Measurements from ENCODE around the gene SMG9. TPM values are rescaled to one million over a fixed set of nuclear protein-coding genes. Genes with fewer than 3 reads are reported as not detected.

SMG9 gene
- total and polyA plus RNA-seq, 8 donors: 6.6 to 23.0 (median 13.1) TPM

- Histone ChIP-seq H3K27me3 (no peaks in the 10 kb centered on the region), H3K9me3 (no peaks in the 10 kb centered on the region), H3K27ac (no peak overlapping the region), H3K4me3 (no peak overlapping the region), H3K36me3 (peaks cover 0 to 29% (median 20%) of the 10 kb centered on the region in 3 donors), H3K4me1 (peaks cover 0 to 10% (median 0%) of the 10 kb centered on the region in 3 donors)
- TF ChIP-seq CTCF (IDR thresholded peaks at IDR 0.05): no peak
- WGBS, 2 donors: 86 to 93% methylated on average over 4 of the region's 4 CpGs
- DNase-seq: no peak
- intact Hi-C loops (cut with DNase I): loop anchor here in 1 of 3 donors (5.0 kb wide), 1 partner anchor 34 kb away; the partner anchor contains the start of gene KCNN4
- ATAC-seq: no peak
- FAIRE-seq: no peak
These were observed 6.6 kb downstream of the SMG9 start for GRCh38 chr19:43748205-43748594.

GRCh38 chr19:43747557-43748204 lies 7.1 kb downstream of the SMG9 start:
- WGBS, 2 donors: 84 to 88% methylated on average over 13 to 16 of the region's 16 CpGs
- TF ChIP-seq CTCF (IDR thresholded peaks at IDR 0.05): no peak
- H3K27ac ChIP-seq: no peak overlapping the region
- no peak for FAIRE-seq
- no peak for ATAC-seq
- peaks cover 0 to 5% (median 0%) of the 10 kb centered on the region in 3 donors for H3K4me1 ChIP-seq
- H3K4me3 ChIP-seq: no peak overlapping the region
- H3K27me3 ChIP-seq: no peaks in the 10 kb centered on the region
- no peaks in the 10 kb centered on the region for H3K9me3 ChIP-seq
- H3K36me3 ChIP-seq: peaks cover 0 to 29% (median 20%) of the 10 kb centered on the region in 3 donors
- no peak for DNase-seq
- intact Hi-C loops (cut with DNase I): loop anchor here in 1 of 3 donors (5.0 kb wide), 1 partner anchor 35 kb away; the partner anchor contains the start of gene KCNN4

DNA sequence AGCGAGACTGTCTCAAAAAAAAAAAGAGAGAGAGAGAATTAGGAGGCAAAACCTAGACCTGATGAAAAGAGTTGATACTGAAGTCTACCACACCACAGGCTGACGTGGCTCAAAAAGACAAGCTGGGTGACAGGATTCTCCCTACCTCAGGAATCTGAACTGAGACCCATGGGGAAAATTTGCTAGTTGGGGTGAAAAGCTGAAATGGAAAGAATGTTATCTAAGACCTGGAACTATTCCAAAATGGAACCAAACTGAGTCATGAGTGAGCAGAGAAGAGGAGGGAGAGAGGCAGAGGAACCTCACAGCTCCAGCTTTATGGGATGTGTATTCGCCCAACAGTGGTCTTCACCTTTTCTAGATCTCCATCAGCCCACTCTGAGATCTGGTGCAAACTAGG lies 11.7 kb downstream of the SMG9 start:
- H3K4me3 ChIP-seq: no peak overlapping the region
- ATAC-seq (no peak), FAIRE-seq (no peak), DNase-seq (no peak)
- H3K27ac ChIP-seq: no peak overlapping the region
- no peaks in the 10 kb centered on the region for H3K9me3 ChIP-seq
- H3K27me3 ChIP-seq: no peaks in the 10 kb centered on the region
- H3K4me1 ChIP-seq: no peaks in the 10 kb centered on the region
- no peak for TF ChIP-seq CTCF (IDR thresholded peaks at IDR 0.05)
- WGBS, 2 donors: 92 to 96% methylated on average over 3 of the region's 3 CpGs
- H3K36me3 ChIP-seq: peaks cover 0 to 62% (median 14%) of the 10 kb centered on the region in 3 donors
- intact Hi-C loops (cut with DNase I): loop anchor here in 1 of 3 donors (5.0 kb wide), 1 partner anchor 39 kb away; the partner anchor contains the start of gene KCNN4

GRCh38 chr19:43741075-43741825 lies 13.5 kb downstream of the SMG9 start:
- H3K27ac ChIP-seq: no peak overlapping the region
- FAIRE-seq (no peak), DNase-seq (no peak), ATAC-seq (no peak)
- intact Hi-C loops (cut with DNase I): loop anchor here in 1 of 3 donors (5.0 kb wide), 1 partner anchor 41 kb away; the partner anchor contains the start of gene KCNN4
- 85 to 86% methylated on average over 10 of the region's 10 CpGs for WGBS, 2 donors
- H3K9me3 ChIP-seq: no peaks in the 10 kb centered on the region
- no peak overlapping the region for H3K4me3 ChIP-seq
- peaks cover 0 to 64% (median 18%) of the 10 kb centered on the region in 3 donors for H3K36me3 ChIP-seq
- no peaks in the 10 kb centered on the region for H3K4me1 ChIP-seq
- H3K27me3 ChIP-seq: no peaks in the 10 kb centered on the region
- no peak for TF ChIP-seq CTCF (IDR thresholded peaks at IDR 0.05)

All from pancreas (tissue), 10 donors.